ENCODE data around the gene ARF6.

- no peak for TF ChIP-seq CTCF (conservative IDR thresholded peaks at IDR 0.05)
- TF ChIP-seq ZFX (IDR thresholded peaks at IDR 0.05) = no peak
Measured at GRCh38 chr14:49882826-49883694, 9.8 kb upstream of the ARF6 start.

Measured in C4-2B (cell line).